Sigmoid colon (tissue), 4 donors: ENCODE results near the gene KBTBD6.

ENCODE experiments used
- CTCF ChIP-seq, 4 experiments: fragments of 450-650 bp in 3 of 4; fragments of 200-600 bp in 1 of 4; IDR thresholded peaks; one replicate each; pipeline ENCODE4 v1.5.1; 2016 to 2019; ENCODE audit warnings: antibody characterized with exemption in 4 of 4, mild to moderate bottlenecking in 3 of 4, moderate library complexity in 2 of 4
- EP300 ChIP-seq, 4 donors: sonication (generic); formaldehyde crosslinking; IDR thresholded peaks; one replicate each; pipeline ENCODE4 v1.6.1; 2017; ENCODE audit warnings: antibody characterized with exemption in 4 of 4
- POLR2A ChIP-seq, 2 donors: fragments of 450-650 bp; IDR thresholded peaks; one replicate each; pipeline ENCODE4 v1.6.1; 2016; ENCODE audit warnings: antibody characterized with exemption in 2 of 2, mild to moderate bottlenecking in 2 of 2, moderate library complexity in 2 of 2
- POLR2AphosphoS5 ChIP-seq, 4 donors: sonication (generic); formaldehyde crosslinking; IDR thresholded peaks; one replicate each; pipeline ENCODE4 v1.6.1; 2017; ENCODE audit warnings: antibody characterized with exemption in 4 of 4

- TF ChIP-seq CTCF (IDR thresholded peaks at IDR 0.05) (no peak), POLR2AphosphoS5 (IDR thresholded peaks at IDR 0.05) (no peak), EP300 (IDR thresholded peaks at IDR 0.05) (no peak), POLR2A (IDR thresholded peaks at IDR 0.05) (no peak)
Measured at GRCh38 chr13:41148419-41149283, 16.0 kb upstream of the KBTBD6 start.
